Ovary (tissue), 9 donors: Measurements from ENCODE around the gene EPYC. TPM values are rescaled to one million over a fixed set of nuclear protein-coding genes. Genes with fewer than 3 reads are reported as not detected.

Experiments
- DNase-seq, 5 donors: peaks; one replicate each; pipeline ENCODE4 v3.0.0-alpha.2; 2019 to 2020
- H3K27ac ChIP-seq, 2 donors: fragments of 200-600 bp; one replicate each; pipeline versions ENCODE4 v1.5.1 to v1.8.0; 2019 to 2022
- H3K27me3 ChIP-seq: fragments of 200-600 bp; one replicate; pipeline ENCODE4 v1.8.0; 2022
- H3K36me3 ChIP-seq: fragments of 200-600 bp; sonication (generic); one replicate; pipeline ENCODE4 v1.5.1; 2019
- H3K4me1 ChIP-seq: one replicate; pipeline ENCODE4 v1.8.1; 2013; ENCODE audit warnings: mild to moderate bottlenecking, moderate library complexity; ENCODE audit not compliant: insufficient read depth
- H3K4me3 ChIP-seq: fragments of 200-600 bp; sonication (generic); one replicate; pipeline ENCODE4 v1.5.1; 2017
- H3K9me3 ChIP-seq, 2 donors: fragments of 200-600 bp in 1 of 2; sonication (generic) in 1 of 2; one replicate each; pipeline versions ENCODE4 v1.5.1 to v1.8.1; 2013 to 2019; ENCODE audit warnings: mild to moderate bottlenecking in 1 of 2, moderate library complexity in 1 of 2
- CTCF ChIP-seq, 3 donors: fragments of 450-650 bp in 2 of 3; fragments of 200-600 bp in 1 of 3; IDR thresholded peaks; one replicate each; pipeline versions ENCODE4 v1.5.1 to v1.8.0; 2016 to 2022; ENCODE audit warnings: antibody characterized with exemption in 3 of 3, mild to moderate bottlenecking in 1 of 3
- EP300 ChIP-seq: sonication (generic); formaldehyde crosslinking; IDR thresholded peaks from one replicate; pipeline ENCODE4 v1.6.1; 2017; ENCODE audit warnings: antibody characterized with exemption
- POLR2A ChIP-seq: fragments of 450-650 bp; IDR thresholded peaks from one replicate; pipeline ENCODE4 v1.6.1; 2017; ENCODE audit warnings: antibody characterized with exemption, mild to moderate bottlenecking, moderate library complexity
- WGBS, 3 donors: extraction: QIAGEN DNeasy Blood & Tissue Kit in 1 of 3; methylation state at CpG; one replicate each; pipeline versions ENCODE4 v1.1.5 to v1.1.7; 2013 to 2017; 5-methylcytosine and 5-hydroxymethylcytosine counted together
- intact Hi-C, 4 donors: fragments of 100-400 bp; cut with DNase I; formaldehyde crosslinking; loops; one replicate each; pipeline versions ENCODE4 v1.11.0 to v1.15.1; 2022 to 2023
- polyA plus RNA-seq, 2 donors: library from polyadenylated mRNA; stranded (reverse); fragments of 200-250 nt in 1 of 2; fragments of 350-450 nt in 1 of 2; fragmentation: Illumina TruSeq in 1 of 2; extraction: RNeasy Lipid Tissue Mini Kit (QIAGEN cat#74804) in 1 of 2; gene quantifications; one replicate each; pipeline ENCODE4 v1.2.3, GENCODE V29; 2013 to 2014
- total RNA-seq, 7 donors: library from RNA; depleted of rRNA in 2 of 7; stranded (reverse); fragments of >200 nt in 2 of 7; fragmentation: NEBNext Ultra II Directional in 3 of 7; extraction: Animal tissue kit (Norgen Biotek cat#: 25700) in 3 of 7; gene quantifications; one replicate each; pipeline versions ENCODE4 v1.1.0 to v1.2.4, GENCODE V29; 2016 to 2023
- donor health status: DM: no; HTN: no; CAD: no; lungs with moderate emphysema.
- donor health status: DM: no; HTN: no; CAD: no.
- donor health status: Bipolar disorder and iron deficiency.
- donor health status: DM: yes; HTN: yes; CAD: no.
- donor health status: DM: no; HTN: no; CAD: no.
- donor health status: DM: yes; HTN: yes; CAD: no.

EPYC gene
- total and polyA plus RNA-seq, 9 donors: 0.16 to 0.43 (median 0.24) TPM; not detected in 6

- Histone ChIP-seq H3K27me3 (no peaks in the 10 kb centered on the region), H3K9me3 (no peaks in the 10 kb centered on the region), H3K4me1 (no peaks in the 10 kb centered on the region), H3K4me3 (no peak overlapping the region), H3K27ac (no peak overlapping the region), H3K36me3 (no peaks in the 10 kb centered on the region)
- DNase-seq: no peak
- no peak for TF ChIP-seq POLR2A
- no peak for TF ChIP-seq CTCF (IDR thresholded peaks at IDR 0.05)
- no peak for TF ChIP-seq EP300
- WGBS, 3 donors: 55 to 63% (median 58%) methylated on average over 2 of the region's 2 CpGs
- intact Hi-C loops: no loop called here
These were observed 67.1 kb downstream of the EPYC start for GRCh38 chr12:90937651-90938050.

GRCh38 chr12:90936230-90937005 lies 68.4 kb downstream of the EPYC start:
- WGBS, 3 donors: 99 to 100% (median 99%) methylated on average over 5 of the region's 5 CpGs
- intact Hi-C loops: no loop called here
- TF ChIP-seq CTCF (IDR thresholded peaks at IDR 0.05) (no peak), EP300 (no peak), POLR2A (no peak)
- Histone ChIP-seq H3K27ac (no peak overlapping the region), H3K4me3 (no peak overlapping the region), H3K9me3 (no peaks in the 10 kb centered on the region), H3K36me3 (no peaks in the 10 kb centered on the region), H3K4me1 (no peaks in the 10 kb centered on the region), H3K27me3 (no peaks in the 10 kb centered on the region)
- DNase-seq: no peak

GRCh38 chr12:90925562-90925961 lies 79.2 kb downstream of the EPYC start:
- Histone ChIP-seq H3K27ac (no peak overlapping the region), H3K36me3 (no peaks in the 10 kb centered on the region), H3K4me1 (peaks cover 3% of the 10 kb centered on the region), H3K4me3 (no peak overlapping the region), H3K9me3 (no peaks in the 10 kb centered on the region), H3K27me3 (no peaks in the 10 kb centered on the region)
- DNase-seq: no peak
- intact Hi-C loops: no loop called here
- WGBS, 3 donors: 81 to 85% (median 81%) methylated on average over 5 of the region's 5 CpGs
- TF ChIP-seq POLR2A (no peak), EP300 (no peak), CTCF (IDR thresholded peaks at IDR 0.05) (no peak)

GRCh38 chr12:90924406-90924805 lies 80.4 kb downstream of the EPYC start:
- Histone ChIP-seq H3K4me1 (peaks cover 3% of the 10 kb centered on the region), H3K27ac (no peak overlapping the region), H3K4me3 (no peak overlapping the region), H3K36me3 (no peaks in the 10 kb centered on the region), H3K27me3 (no peaks in the 10 kb centered on the region), H3K9me3 (no peaks in the 10 kb centered on the region)
- no peak for DNase-seq
- WGBS, 3 donors: 17 to 22% (median 20%) methylated on average over 1 of the region's 1 CpG
- intact Hi-C loops: no loop called here
- TF ChIP-seq CTCF (IDR thresholded peaks at IDR 0.05) (no peak), EP300 (no peak), POLR2A (no peak)
